Suppressor macrophage (primary cell): ENCODE data around the gene TEDC1.

Experiments used
- DNase-seq, 4 experiments: peaks; one replicate each; pipeline ENCODE4 v3.0.0-alpha.2; 2020 to 2022
- total RNA-seq, 17 experiments: gene quantifications; one replicate each; lab custom pipeline; 2026; ENCODE audit warnings: mixed read lengths in 6 of 17, inconsistent platforms in 3 of 17; lab: John Stamatoyannopoulos, UW

Gene TEDC1
- total RNA-seq = 4.3 to 20.6 (median 7.1) reads per million in 17 experiments

GRCh38 chr14:105490572-105491365, at the start of gene TEDC1:
TEDC1 (plus strand) TSS chr14:105491246; CDS start chr14:105491376, 130 bp downstream.
- DNase-seq = peak; percentile 99 to 100 (median 100)

GRCh38 chr14:105442125-105442524, 48.9 kb upstream of the TEDC1 start:
- DNase-seq = no peak

- DNase-seq = no peak
Observed at GRCh38 chr14:105442834-105443233, 48.2 kb upstream of the TEDC1 start.

- DNase-seq = no peak
Observed at GRCh38 chr14:105444859-105445258, 46.2 kb upstream of the TEDC1 start.

GRCh38 chr14:105445290-105445689, 45.8 kb upstream of the TEDC1 start:
- DNase-seq = no peak

- no peak for DNase-seq
Observed at GRCh38 chr14:105445901-105446845, 44.9 kb upstream of the TEDC1 start.

GRCh38 chr14:105446971-105447370, 44.1 kb upstream of the TEDC1 start:
- no peak for DNase-seq

- DNase-seq = no peak
Observed at GRCh38 chr14:105447651-105448640, 43.1 kb upstream of the TEDC1 start.

GRCh38 chr14:105448706-105449111, 42.3 kb upstream of the TEDC1 start:
- peak; percentile 51 to 73 (median 60) for DNase-seq

- no peak for DNase-seq
Observed at GRCh38 chr14:105449276-105450122, 41.5 kb upstream of the TEDC1 start.

- no peak for DNase-seq
Observed at GRCh38 chr14:105450123-105450505, 40.9 kb upstream of the TEDC1 start.

- DNase-seq = no peak
Observed at GRCh38 chr14:105450864-105451720, 40.0 kb upstream of the TEDC1 start.

GRCh38 chr14:105452963-105453362, 38.1 kb upstream of the TEDC1 start:
- DNase-seq = no peak

- no peak for DNase-seq
Observed at GRCh38 chr14:105453847-105454246, 37.2 kb upstream of the TEDC1 start.

- DNase-seq = no peak
Observed at GRCh38 chr14:105455086-105455640, 35.9 kb upstream of the TEDC1 start.

- DNase-seq = no peak
Observed at GRCh38 chr14:105455766-105456660, 35.0 kb upstream of the TEDC1 start.

GRCh38 chr14:105456736-105457617, 34.1 kb upstream of the TEDC1 start:
- no peak for DNase-seq

- DNase-seq = no peak
Observed at GRCh38 chr14:105458010-105458409, 33.0 kb upstream of the TEDC1 start.
